Right ventricle myocardium superior (tissue), 1 donor: Measurements from ENCODE around the gene AMN. TPM values are rescaled to one million over a fixed set of nuclear protein-coding genes. Genes with fewer than 3 reads are reported as not detected.
"Not testable (repeated sequence)": the region's sequence is repeated elsewhere in the genome, so short reads cannot be mapped to it uniquely, and the experiment has no call there.

ENCODE experiments used
- ATAC-seq: fragments of 200-7000 bp; cut with Tn5 transposase; one replicate; pipeline ENCODE4 v1.9.1; 2020; ENCODE audit warnings: mild to moderate bottlenecking; ENCODE audit not compliant: poor library complexity
- DNase-seq: peaks from one replicate; pipeline ENCODE4 v3.0.0-alpha.2; 2020
- intact Hi-C: fragments of 100-400 bp; cut with DNase I; formaldehyde crosslinking; loops from one replicate; pipeline ENCODE4 v1.11.2; 2022
- total RNA-seq: library from RNA; stranded (reverse); fragmentation: NEBNext Ultra II Directional; extraction: Animal tissue kit (Norgen Biotek cat#: 25700); gene quantifications from one replicate; pipeline ENCODE4 v1.2.1, GENCODE V29; 2021
- donor health status: DM: no; HTN: yes; CAD: no; lungs with severe emphysema.

Gene AMN
- total RNA-seq, 1 donor from 2014 or later, result not detected

DNA sequence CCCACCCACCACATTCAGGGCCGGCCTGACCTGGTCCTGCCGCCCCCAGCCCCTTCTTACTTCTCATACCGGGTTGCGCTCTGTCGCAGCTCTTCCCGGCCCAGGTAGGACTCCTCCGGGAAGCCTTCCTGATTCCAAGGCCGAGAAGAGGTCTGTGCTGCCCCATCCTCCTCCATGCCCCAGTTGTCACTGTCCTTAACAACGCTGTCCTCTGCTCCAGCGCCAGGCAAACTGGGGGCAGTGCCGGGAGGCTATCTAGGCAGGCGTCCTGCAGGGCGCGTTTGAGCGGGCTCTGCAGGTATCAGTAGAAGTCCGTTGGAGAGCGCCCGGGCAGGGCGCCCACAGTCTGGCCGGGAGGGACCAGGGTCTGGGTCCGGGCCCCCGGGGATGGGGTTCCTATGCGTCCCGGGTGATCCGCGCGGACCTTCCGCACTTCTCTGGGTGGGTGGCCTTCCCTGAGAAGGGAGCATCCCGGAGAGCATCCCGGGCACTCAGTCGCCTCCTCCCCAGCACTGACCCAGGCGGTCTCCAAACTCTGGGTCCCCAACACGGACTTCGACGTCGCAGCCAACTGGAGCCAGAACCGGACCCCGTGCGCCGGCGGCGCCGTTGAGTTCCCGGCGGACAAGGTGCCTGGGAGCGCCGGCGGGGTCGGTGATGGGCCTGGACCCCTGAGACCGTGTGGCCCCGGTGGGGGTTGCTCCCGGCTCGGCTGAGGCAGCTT is 900 bp downstream of the AMN start:
- no peak for DNase-seq

GRCh38 chr14:102923925-102924486 is 1.5 kb downstream of the AMN start:
- DNase-seq (no peak), ATAC-seq (no peak)
- intact Hi-C loops, result loop anchor here (5.0 kb wide), 2 partner anchors 147 to 232 kb away; partner anchors contain the start of gene TRAF3

More for the DNA sequence above, 900 bp downstream of the AMN start:
- intact Hi-C loops, result loop anchor here (5.0 kb wide), 2 partner anchors 146 to 231 kb away; partner anchors contain the start of gene TRAF3
- no peak for ATAC-seq

GRCh38 chr14:102924632-102925588 is 2.4 kb downstream of the AMN start:
- no peak for ATAC-seq
- peak; percentile 13 for DNase-seq
- intact Hi-C loops, result loop anchor here (5.0 kb wide), 2 partner anchors 148 to 233 kb away; partner anchors contain the start of gene TRAF3

- DNase-seq (peak; percentile 4), ATAC-seq (no peak)
- intact Hi-C loops, result no loop called here
Measured at GRCh38 chr14:102925646-102926045, 3.2 kb downstream of the AMN start.

DNA sequence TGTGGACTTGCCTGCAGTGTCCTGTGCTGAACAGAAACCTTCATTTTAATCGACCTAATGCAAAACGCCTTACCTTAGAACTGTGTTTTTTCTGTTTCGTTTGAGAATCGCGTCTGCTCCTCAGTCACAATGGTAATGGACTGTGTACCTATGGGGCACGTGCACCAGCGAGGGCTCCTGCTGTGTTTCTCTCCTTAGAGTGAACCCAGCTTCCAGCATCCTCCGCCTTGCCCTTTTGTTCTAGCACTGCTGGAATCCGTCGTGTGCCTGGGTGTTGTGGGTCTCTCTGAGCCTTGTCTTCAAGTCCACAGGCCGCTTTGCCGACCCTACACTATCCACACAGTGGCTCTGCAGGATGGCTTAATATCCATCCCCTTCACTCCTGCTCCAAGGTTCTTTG is 3.6 kb downstream of the AMN start:
- DNase-seq (peak; percentile 17), ATAC-seq (no peak)
- intact Hi-C loops, result no loop called here

- DNase-seq, result peak; percentile 6
- intact Hi-C loops, ATAC-seq: not testable (repeated sequence)
Measured at GRCh38 chr14:102926840-102927239, 4.4 kb downstream of the AMN start.

DNA sequence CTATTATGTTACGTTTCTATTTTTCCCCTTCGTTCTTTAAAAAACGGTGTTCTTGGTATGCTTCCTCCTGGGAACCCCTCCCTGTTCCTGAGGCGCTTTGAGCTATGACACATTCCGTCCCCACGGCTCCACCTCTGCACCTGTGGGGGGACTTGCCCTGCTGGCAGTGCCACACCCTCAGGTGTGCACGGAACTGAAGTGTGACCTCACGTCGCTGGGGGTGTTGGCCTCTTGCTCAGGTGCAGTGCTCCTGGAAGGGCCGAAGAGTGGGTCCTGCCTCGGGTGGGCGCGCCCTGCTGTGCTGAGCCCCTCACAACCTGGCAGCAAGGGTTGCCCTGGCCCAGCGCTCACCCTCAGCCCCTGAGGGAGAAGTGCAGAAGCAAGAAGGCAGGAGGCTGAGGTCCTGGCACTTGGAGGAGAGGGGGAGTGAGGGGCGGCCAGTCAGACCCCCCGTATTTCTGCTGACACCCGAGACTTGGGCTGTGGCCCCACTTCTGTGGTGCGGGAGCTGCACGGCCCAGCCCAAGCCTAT is 4.9 kb downstream of the AMN start:
- intact Hi-C loops, result no loop called here

GRCh38 chr14:102927878-102928411 is 5.5 kb downstream of the AMN start:
- peak; percentile 36 for DNase-seq
- peak; percentile 16 for ATAC-seq
- intact Hi-C loops, result no loop called here

More for the DNA sequence above, 4.9 kb downstream of the AMN start:
- DNase-seq (peak; percentile 28), ATAC-seq (no peak)

DNA sequence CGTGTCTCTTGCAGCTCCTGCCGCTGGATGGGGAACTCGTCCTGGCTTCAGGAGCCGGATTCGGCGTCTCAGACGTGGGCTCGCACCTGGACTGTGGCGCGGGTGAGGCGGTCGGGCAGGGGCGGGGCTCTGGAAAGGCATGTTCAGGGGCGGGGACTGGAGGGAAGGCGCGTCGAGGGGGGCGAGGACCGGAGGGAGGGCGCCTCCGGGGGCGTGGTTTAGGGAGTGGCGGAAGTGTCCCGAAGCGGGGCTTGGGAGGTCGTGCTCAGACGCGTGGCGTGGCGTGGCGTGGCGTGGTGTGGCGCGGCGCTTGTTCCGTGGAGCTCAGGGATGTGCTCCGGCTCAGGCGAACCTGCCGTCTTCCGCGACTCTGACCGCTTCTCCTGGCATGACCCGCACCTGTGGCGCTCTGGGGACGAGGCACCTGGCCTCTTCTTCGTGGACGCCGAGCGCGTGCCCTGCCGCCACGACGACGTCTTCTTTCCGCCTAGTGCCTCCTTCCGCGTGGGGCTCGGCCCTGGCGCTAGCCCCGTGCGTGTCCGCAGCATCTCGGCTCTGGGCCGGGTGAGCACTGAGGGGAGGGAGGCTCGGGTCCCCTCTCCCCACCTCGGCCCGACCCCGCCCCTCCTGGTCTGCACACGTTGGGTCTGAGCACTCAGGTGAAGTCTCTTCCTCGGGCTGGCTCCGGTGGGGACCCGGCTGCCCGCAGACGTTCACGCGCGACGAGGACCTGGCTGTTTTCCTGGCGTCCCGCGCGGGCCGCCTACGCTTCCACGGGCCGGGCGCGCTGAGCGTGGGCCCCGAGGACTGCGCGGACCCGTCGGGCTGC is 6.2 kb downstream of the AMN start:
- intact Hi-C loops, result no loop called here
- peak; percentile 71 for ATAC-seq
- DNase-seq, result peak; percentile 72

DNA sequence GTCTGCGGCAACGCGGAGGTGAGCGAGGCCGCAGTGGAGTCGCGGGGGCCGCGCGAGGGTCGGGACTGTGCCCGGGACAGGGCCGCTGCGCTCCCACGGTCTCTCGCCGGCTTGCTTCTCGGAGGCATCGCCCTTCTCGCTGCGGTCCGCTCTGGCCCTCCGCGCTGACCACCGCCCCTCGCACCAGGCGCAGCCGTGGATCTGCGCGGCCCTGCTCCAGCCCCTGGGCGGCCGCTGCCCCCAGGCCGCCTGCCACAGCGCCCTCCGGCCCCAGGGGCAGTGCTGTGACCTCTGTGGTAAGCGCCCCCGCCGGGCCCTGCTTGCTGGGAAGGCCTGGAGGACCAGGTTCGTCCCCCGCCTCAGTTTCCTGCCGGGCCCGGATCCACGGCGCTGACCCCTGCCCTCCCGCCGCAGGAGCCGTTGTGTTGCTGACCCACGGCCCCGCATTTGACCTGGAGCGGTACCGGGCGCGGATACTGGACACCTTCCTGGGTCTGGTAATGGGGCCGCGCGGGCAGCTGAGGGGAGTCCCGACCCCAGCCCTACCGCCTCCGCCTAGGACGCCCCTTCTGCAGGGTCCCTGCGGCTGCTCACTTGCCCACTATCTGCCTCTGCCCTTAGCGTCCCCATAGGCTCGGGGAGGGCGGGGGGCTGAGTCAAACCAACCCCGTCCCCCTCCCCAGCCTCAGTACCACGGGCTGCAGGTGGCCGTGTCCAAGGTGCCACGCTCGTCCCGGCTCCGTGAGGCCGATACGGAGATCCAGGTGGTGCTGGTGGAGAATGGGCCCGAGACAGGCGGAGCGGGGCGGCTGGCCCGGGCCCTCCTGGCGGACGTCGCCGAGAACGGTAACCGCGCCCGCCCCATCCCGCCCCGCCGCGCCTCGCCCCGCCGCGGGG is 7.0 kb downstream of the AMN start:
- ATAC-seq, result peak; percentile 21
- DNase-seq, result peak; percentile 39
- intact Hi-C loops, result no loop called here

DNA sequence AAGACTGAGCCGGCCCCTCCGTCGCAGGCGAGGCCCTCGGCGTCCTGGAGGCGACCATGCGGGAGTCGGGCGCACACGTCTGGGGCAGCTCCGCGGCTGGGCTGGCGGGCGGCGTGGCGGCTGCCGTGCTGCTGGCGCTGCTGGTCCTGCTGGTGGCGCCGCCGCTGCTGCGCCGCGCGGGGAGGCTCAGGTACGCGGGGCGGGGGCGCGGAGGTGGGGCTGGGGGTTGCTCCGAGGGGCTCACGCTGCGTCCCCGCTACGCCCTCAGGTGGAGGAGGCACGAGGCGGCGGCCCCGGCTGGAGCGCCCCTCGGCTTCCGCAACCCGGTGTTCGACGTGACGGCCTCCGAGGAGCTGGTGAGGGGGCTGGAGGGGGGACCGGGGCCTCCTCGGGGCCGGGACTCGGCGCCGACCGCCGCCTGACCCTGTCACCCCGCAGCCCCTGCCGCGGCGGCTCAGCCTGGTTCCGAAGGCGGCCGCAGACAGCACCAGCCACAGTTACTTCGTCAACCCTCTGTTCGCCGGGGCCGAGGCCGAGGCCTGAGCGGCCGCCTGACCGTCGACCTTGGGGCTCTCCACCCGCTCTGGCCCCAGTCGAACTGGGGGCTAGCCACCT is 7.8 kb downstream of the AMN start:
- DNase-seq (peak; percentile 22), ATAC-seq (peak; percentile 10)
- intact Hi-C loops, result no loop called here

DNA sequence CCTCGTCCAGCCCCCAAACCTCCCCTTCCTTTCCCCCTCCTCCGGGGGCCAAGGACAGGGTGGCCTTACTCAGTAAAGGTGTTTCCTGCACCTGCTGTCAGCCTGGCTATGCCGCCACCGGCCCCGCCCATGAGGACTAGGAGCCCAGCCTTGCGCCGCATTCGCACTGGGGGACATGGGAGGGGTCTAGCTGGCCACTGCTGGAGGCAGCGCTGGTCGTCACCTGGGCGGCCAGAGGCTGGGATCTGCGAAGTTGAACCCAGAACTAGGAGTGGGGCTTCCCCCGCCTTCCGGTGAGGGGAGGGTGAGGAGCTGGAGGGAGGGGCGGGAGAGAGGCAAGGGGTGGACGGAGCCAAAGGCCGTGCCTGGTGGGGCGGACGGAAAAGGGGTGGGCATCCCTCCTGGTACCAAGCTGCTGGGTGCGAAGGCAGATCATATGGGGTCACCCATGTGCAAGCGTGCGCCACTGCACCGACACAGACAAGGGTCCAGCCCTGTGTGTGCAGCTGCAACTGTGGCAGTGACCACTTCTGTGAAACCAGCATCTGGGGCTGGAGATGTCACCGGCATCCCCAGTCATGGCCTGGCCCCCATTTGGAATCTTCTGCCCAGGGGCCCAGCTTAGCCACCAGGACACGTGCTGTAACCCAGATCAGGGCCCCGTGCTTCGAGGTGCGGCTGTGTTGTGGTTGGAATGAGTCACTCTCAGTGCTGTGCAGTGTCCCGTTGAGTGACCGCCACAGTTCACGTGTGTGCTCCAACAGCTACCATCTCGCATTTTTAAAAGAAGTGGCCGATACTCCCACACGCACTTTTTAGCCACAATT is 8.5 kb downstream of the AMN start:
- intact Hi-C loops, result no loop called here
- DNase-seq, result peak; percentile 40
- ATAC-seq, result no peak

- intact Hi-C loops, result no loop called here
- no peak for ATAC-seq
- DNase-seq, result peak; percentile 34
Measured at GRCh38 chr14:102931580-102932285, 9.3 kb downstream of the AMN start.

DNA sequence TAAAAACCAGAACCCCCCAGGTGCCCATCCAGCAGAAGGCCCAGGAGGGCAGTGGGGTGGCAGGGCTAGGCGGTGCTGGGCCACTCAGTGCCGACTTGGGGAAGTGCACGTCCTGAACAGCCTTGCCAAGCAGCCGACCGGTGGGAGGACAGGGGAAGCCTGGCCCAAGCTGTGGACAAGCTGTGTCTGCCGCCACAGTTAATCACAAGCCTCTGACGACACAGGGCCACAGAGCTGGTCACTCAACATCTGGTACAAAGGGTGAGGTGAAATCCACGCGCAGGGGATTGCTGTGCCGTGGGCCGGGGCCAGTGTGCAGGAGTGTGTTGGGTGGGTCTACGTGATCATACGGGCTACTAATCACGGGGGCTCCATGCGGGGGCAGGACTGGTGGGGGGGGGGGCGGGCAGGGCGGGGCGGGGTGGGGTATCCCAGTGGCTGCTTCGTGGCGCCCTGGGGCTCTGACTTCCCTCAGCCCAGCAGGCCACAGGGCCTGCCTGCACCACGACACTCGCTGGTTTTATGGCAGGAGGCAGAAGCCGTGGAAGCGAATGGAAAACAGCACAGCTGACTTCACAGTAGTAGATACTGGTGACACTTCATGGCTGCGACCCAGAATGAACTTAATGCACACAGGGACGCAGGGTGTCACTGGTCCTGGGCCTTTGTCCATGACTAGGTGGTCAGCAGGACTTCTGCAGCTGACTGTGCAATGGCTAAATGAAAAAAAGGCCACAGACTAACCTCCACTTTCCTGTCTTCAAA is 10.2 kb downstream of the AMN start:
- intact Hi-C loops, result no loop called here
- DNase-seq, result peak; percentile 29
- no peak for ATAC-seq
